ENCODE results near the gene CDC42EP2. TPM values are rescaled to one million over a fixed set of nuclear protein-coding genes. Genes with fewer than 3 reads are reported as not detected.

CDC42EP2 gene
- total RNA-seq, 1 donor, result 15.6 TPM

DNA sequence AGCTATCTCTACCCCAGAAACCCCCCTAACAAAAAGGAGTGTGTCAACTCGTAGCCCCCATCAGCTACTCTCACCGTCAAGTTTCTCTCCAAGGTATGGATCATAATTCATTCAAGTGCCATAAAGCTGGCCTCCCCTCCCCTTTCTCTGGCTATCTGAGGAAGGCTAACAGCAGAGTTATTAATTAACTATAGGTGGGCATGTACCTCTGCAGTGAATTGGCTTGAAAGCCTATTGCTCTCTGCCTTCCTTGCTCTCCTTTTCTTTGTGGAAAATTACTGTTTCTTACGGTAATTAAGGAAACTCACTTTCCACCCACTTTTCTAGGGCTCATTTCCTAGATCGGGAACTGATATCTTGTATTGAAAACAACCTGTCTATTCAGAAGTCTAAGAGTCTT is 38.8 kb upstream of the CDC42EP2 start:
- H3K9me3 ChIP-seq (ENCODE audit: low read depth, low read length), result no peaks in the 10 kb centered on the region
- H4K20me1 ChIP-seq (ENCODE audit: insufficient read depth, low read length), result no peaks in the 10 kb centered on the region

DNA sequence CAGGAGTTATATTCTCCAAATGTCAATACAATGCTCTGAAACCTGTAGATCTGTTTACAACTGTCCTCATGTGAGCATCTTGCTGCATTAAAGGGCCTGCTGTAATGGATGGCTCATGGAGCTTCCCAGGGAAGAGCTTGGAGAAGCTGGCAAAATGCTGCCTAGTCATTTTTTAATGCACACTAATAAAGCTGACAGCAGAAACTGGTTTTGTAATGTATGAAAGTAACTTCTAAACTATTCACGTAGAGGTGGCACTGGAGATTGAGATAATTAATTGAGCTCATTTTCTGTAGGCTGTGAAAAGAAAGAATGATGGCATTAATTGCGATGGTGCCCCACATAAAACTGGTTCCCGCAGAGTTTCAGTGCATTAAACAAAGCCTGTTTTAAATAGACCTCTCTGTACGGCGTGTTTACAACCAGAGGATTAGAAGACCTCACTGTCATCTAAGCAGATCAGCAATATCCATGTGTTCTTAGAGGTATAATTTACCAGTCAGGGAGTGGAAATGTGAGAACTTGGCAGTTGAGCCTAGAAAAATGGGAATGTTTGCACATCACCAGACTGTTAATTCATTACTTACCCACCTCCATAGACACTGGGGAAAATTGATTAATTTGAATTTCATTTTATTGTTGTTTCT is 36.9 kb upstream of the CDC42EP2 start:
- TF ChIP-seq, protein P1, sequence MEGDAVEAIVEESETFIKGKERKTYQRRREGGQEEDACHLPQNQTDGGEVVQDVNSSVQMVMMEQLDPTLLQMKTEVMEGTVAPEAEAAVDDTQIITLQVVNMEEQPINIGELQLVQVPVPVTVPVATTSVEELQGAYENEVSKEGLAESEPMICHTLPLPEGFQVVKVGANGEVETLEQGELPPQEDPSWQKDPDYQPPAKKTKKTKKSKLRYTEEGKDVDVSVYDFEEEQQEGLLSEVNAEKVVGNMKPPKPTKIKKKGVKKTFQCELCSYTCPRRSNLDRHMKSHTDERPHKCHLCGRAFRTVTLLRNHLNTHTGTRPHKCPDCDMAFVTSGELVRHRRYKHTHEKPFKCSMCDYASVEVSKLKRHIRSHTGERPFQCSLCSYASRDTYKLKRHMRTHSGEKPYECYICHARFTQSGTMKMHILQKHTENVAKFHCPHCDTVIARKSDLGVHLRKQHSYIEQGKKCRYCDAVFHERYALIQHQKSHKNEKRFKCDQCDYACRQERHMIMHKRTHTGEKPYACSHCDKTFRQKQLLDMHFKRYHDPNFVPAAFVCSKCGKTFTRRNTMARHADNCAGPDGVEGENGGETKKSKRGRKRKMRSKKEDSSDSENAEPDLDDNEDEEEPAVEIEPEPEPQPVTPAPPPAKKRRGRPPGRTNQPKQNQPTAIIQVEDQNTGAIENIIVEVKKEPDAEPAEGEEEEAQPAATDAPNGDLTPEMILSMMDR (IDR thresholded peaks at IDR 0.05; ENCODE audit: extremely low read depth, low read depth, low read length), result no peak
- Histone ChIP-seq H3K4me1 (ENCODE audit: insufficient read depth, low read length) (peaks cover 50% of the 10 kb centered on the region), H4K20me1 (ENCODE audit: insufficient read depth, low read length) (no peaks in the 10 kb centered on the region), H2AFZ (ENCODE audit: low read length) (no peak overlapping the region), H3K27ac (ENCODE audit: low read depth, low read length) (peak overlapping the region; percentile 88), H3K79me2 (ENCODE audit: insufficient read depth, low read length) (no peaks in the 10 kb centered on the region), H3K4me2 (ENCODE audit: insufficient read depth, low read length) (no peak overlapping the region), H3K4me3 (ENCODE audit: insufficient read depth, low read length) (no peak overlapping the region), H3K27me3 (ENCODE audit: insufficient read depth, low read length) (no peaks in the 10 kb centered on the region), H3K9me3 (ENCODE audit: low read depth, low read length) (no peaks in the 10 kb centered on the region), H3K36me3 (ENCODE audit: insufficient read depth, low read length) (peaks cover 30% of the 10 kb centered on the region)
- DNase-seq (ENCODE audit: insufficient read length, low spot score, missing footprints), result no peak

More for the DNA sequence above, 38.8 kb upstream of the CDC42EP2 start:
- no peak overlapping the region for H3K4me3 ChIP-seq (ENCODE audit: insufficient read depth, low read length)
- H3K4me1 ChIP-seq (ENCODE audit: insufficient read depth, low read length), result peaks cover 50% of the 10 kb centered on the region
- no peaks in the 10 kb centered on the region for H3K79me2 ChIP-seq (ENCODE audit: insufficient read depth, low read length)
- peaks cover 11% of the 10 kb centered on the region for H3K36me3 ChIP-seq (ENCODE audit: insufficient read depth, low read length)
- peak overlapping the region; percentile 83 for H3K27ac ChIP-seq (ENCODE audit: low read depth, low read length)
- no peak overlapping the region for H2AFZ ChIP-seq (ENCODE audit: low read length)
- no peak for DNase-seq (ENCODE audit: insufficient read length, low spot score, missing footprints)
- peak overlapping the region; percentile 19 for H3K4me2 ChIP-seq (ENCODE audit: insufficient read depth, low read length)
- H3K27me3 ChIP-seq (ENCODE audit: insufficient read depth, low read length), result no peaks in the 10 kb centered on the region
- TF ChIP-seq, protein P1 (IDR thresholded peaks at IDR 0.05; ENCODE audit: extremely low read depth, low read depth, low read length), result no peak

DNA sequence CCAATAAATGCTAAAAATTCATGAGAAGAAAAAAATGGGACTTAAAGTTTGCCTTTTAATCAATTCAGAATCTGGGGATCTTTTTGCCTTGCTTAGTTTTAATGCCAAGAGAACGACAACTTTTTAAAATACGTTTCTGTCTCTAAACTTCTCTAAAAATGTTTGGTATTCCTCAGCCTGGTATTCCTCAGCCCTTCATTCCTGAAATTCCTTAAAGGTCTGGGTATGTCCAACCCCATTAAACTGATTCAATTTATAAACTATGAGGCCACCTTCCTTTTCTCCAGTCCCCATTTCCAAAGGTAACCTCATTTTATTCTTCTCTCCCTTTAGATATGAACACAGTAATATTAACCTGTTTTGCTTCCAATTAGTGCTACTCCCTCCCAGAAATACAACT is 36.3 kb upstream of the CDC42EP2 start:
- Histone ChIP-seq H3K4me2 (ENCODE audit: insufficient read depth, low read length) (peak overlapping the region; percentile 10), H3K36me3 (ENCODE audit: insufficient read depth, low read length) (peaks cover 35% of the 10 kb centered on the region), H4K20me1 (ENCODE audit: insufficient read depth, low read length) (no peaks in the 10 kb centered on the region), H3K27ac (ENCODE audit: low read depth, low read length) (peak overlapping the region; percentile 88), H3K4me1 (ENCODE audit: insufficient read depth, low read length) (peaks cover 50% of the 10 kb centered on the region), H3K4me3 (ENCODE audit: insufficient read depth, low read length) (no peak overlapping the region), H2AFZ (ENCODE audit: low read length) (no peak overlapping the region), H3K9me3 (ENCODE audit: low read depth, low read length) (no peaks in the 10 kb centered on the region), H3K79me2 (ENCODE audit: insufficient read depth, low read length) (no peaks in the 10 kb centered on the region), H3K27me3 (ENCODE audit: insufficient read depth, low read length) (no peaks in the 10 kb centered on the region)
- DNase-seq (ENCODE audit: insufficient read length, low spot score, missing footprints), result no peak
- TF ChIP-seq, protein P1 (IDR thresholded peaks at IDR 0.05; ENCODE audit: extremely low read depth, low read depth, low read length), result no peak

DNA sequence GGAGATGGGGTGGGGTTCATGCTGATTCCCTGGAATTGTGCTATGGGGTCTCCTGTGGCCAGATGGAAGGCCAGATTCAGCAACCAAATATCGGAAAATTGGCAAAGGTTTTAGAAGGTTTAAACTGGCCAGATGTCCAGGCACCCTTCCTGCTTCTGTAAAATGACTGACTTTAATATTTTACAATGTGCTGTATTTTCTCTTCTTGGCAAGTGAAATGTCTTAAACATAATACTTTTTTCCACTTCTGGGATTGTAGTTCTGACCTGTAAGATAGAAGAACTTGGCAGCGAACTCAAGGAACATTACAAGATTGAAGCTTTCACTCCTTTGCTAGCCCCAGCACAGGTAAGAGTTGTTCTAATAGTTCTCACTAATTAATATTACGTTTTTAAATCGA is 35.4 kb upstream of the CDC42EP2 start:
- no peak for DNase-seq (ENCODE audit: insufficient read length, low spot score, missing footprints)
- no peaks in the 10 kb centered on the region for H3K9me3 ChIP-seq (ENCODE audit: low read depth, low read length)
- peaks cover 50% of the 10 kb centered on the region for H3K4me1 ChIP-seq (ENCODE audit: insufficient read depth, low read length)
- H3K27me3 ChIP-seq (ENCODE audit: insufficient read depth, low read length), result no peaks in the 10 kb centered on the region
- H2AFZ ChIP-seq (ENCODE audit: low read length), result no peak overlapping the region
- H3K27ac ChIP-seq (ENCODE audit: low read depth, low read length), result peak overlapping the region; percentile 88
- no peaks in the 10 kb centered on the region for H3K79me2 ChIP-seq (ENCODE audit: insufficient read depth, low read length)
- no peaks in the 10 kb centered on the region for H4K20me1 ChIP-seq (ENCODE audit: insufficient read depth, low read length)
- TF ChIP-seq, protein P1 (IDR thresholded peaks at IDR 0.05; ENCODE audit: extremely low read depth, low read depth, low read length), result no peak
- peaks cover 35% of the 10 kb centered on the region for H3K36me3 ChIP-seq (ENCODE audit: insufficient read depth, low read length)
- no peak overlapping the region for H3K4me3 ChIP-seq (ENCODE audit: insufficient read depth, low read length)
- peak overlapping the region; percentile 50 for H3K4me2 ChIP-seq (ENCODE audit: insufficient read depth, low read length)

All from osteoblast (primary cell).